OCI-M2 (cell line): ENCODE data around the gene RBM10.
A peak's percentile ranks its signal among the peaks of the same experiment; 100 is the strongest.
"Not testable (repeated sequence)": the region's sequence is repeated elsewhere in the genome, so short reads cannot be mapped to it uniquely, and the experiment has no call there.

Source experiments
- DNase-seq: peaks from one replicate; lab custom pipeline; 2025; ENCODE audit not compliant: unreplicated experiment; lab: John Stamatoyannopoulos, UW

The RBM10 gene

DNA sequence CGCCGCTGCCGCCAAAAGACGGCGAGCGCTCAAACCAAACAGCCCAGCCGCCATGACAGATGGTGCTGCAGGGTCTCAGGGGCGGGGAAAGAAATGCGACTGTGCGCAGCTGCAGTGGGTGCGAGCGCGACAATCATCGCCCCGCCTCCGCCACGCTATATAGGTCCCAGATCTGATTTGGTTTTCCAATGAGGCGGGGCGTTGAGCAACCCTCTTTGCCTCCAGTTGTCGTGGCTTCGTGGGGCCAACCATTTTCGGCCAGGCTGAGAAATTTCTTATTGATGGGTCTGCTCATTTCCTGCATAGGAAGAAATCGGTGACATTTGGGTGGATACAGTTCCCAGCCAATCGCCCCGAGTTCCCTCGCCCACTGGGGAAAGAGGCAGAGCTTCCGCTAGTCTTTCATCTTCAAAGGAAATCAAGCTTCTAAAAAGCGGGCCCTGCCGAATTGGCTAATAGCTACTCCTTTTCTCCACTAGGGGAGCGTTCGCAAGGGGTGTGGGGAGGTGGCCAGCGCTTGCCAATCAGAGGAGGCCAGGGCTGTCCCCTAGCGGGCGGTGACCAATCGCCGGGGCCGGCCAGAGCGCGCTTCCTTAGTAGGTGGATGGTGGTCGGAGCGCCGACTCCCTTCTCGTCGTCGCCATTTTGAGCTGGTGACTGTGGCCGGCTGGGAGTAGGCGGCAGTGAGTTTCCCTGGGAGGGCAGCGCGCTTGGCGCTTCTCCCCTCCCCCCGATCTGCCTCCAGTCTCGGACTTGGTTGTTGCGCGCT is at the start of gene RBM10, which contains the start of gene NDUFB11:
RBM10 (plus strand) TSS at position 596 of the 769 bp plus-strand sequence. CDS start 2,261 bp downstream, outside the sequence.
NDUFB11 (minus strand) TSS at position 77 of the 769 bp plus-strand sequence; CDS start at position 54, 23 bp downstream.
- peak; percentile 80 for DNase-seq

GRCh38 chrX:47097018-47097417 is 48.0 kb upstream of the RBM10 start:
- no peak for DNase-seq

- no peak for DNase-seq
Measured at GRCh38 chrX:47098338-47099094, 46.5 kb upstream of the RBM10 start.

GRCh38 chrX:47101206-47101605 is 43.8 kb upstream of the RBM10 start:
- no peak for DNase-seq

GRCh38 chrX:47110936-47111615 is 33.9 kb upstream of the RBM10 start:
- DNase-seq, result not testable (repeated sequence)

DNA sequence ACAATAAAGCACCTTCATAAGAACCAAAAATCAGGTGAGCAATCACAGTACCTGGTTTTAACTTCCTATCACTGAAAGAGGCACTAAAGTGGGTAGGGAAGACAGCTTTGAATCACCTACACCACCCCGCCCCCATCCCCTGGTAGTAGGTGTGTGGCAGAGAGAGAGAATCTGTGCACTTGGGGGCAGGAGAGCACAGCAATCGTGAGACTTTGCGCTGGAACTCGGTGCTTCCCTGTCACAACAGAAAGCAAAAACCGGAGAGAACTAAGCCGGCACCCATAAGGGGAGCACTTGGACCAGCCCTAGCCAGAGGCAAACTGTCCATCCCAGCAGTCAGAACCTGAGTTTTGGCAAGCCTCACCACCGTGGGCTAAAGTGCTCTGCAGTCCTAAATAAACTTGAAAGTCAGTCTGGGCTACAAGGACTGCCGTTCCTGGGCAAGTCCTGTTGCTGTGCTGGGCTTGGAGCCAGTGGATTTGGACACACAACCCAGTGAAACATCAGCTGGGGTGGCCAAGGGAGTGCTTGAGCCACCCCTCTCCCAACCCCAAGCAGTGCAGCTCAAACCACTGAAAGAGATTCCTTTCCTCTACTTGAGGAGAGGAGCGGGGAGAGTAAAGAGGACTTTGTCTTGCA is 32.6 kb upstream of the RBM10 start:
- DNase-seq, result no peak

DNA sequence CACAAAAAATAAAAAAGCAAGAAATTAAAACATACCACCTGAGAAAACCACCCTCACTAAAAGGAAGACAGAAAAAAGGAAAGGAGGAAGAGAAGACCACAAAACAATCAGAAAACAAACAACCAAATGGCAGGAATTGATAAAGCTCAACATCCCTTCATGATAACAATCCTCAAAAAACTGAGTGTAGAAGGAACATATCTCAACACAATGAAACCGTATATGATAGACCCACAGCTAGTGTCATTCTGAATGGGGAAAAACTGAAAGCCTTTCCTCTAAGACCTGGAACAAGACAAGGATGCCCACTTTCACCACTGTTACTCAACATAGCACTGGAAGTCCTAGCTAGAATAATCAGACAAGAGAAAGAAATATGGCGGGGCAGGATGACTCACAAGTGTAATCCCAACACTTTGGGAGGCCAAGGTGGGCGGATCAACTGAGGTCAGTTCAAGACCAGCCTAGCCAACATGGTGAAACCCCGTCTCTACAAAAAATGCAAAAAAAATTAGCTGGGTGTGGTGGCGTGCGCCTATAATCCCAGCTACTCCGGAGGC is 28.4 kb upstream of the RBM10 start:
- DNase-seq, result not testable (repeated sequence)

- not testable (repeated sequence) for DNase-seq
Measured at GRCh38 chrX:47124466-47124865, 20.6 kb upstream of the RBM10 start.

DNA sequence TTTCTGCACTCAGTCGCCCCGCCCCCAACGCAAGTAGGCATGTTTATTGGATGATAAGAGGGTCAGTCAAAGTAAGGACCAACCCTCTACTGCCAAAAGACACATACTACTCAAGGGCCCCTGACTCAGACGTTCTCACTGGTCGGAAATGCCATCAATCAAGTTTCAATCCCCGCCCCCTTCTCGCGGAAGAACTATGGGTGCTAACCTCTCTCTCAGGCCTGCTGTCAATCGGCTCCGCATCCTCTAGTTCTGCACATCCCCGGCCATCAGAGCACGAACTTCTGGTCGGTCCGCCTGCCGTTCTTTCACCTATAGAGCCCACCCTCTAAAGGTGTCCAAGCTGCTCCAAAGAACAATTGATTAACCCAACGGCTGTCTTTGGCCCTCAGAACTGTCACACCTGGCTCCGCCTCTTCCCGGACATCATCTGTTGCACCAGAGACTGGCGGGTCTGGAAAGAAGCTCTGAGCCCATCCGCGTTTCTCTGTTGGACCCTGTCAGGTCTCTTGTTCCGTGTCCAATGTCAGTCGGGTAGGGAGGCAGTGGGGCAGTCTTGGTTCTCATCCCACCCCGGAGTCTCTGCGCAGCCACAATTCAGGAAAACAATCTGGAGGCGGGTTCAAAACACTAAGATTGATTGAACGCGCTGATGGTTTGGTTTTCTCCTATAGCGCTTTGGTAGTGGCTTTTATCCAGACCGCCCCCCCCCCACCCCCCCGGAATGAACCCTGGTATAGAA is 15.7 kb upstream of the RBM10 start:
- peak; percentile 94 for DNase-seq

DNA sequence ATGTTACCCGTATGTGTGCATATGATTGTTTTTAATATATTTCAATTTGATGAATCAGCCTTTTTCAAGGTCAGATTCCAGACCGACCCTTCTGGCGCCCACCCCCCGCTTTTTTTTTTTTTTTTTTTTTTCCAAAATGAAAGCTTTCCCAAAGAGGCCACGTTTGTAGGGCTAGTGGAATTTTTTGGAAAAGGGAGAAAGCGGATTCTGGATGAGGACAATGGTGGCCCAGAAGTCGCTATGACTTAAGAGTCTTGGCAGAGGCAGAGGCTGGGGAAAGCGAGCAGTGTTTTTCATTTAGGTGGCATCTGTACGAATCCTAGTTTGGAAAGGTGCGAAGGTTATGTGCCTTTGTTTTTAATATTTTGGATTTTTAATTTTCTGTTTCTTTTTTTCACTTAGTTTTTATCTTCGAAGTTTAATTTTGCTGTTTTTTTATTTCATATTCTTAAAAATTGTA is 15.1 kb upstream of the RBM10 start:
- no peak for DNase-seq

DNA sequence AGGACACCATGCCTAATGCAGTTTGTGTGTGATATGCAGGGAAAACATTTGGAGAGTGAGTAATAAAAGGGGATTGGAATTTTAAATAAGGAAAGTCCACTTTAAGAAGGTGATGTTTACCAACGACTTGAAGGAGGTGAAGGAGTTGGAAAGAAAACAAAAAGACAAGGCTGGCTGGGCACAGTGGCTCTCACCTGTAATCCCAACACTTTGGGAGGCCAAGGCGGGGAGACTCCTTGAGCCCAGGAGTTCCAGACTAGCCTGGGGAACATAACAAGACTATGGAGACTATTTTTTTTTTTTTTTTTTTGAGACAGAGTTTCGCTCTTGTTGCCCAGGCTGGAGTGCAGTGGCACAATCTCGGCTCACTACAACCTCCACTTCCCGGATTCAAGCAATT is 11.5 kb upstream of the RBM10 start:
- DNase-seq, result no peak

- not testable (repeated sequence) for DNase-seq
Measured at GRCh38 chrX:47135650-47136049, 9.4 kb upstream of the RBM10 start.

DNA sequence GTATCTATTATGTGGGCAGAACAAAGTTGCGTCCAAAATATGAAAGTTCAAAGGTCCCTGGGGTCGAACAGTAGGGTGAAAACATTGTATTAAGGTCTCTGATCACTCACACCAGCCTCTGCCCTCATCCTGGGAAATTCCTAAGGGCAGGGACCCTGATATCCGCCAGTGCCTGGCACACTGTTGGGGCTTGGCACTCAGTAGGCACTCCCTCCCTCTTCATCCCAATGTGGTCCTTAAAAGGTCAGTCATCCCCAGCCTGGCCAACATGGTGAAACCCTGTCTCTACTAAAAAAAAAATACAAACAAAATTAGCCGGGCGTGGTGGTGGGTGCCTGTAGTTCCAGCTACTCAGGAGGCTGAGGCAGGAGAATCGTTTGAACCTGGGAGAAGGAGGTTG is 6.8 kb upstream of the RBM10 start:
- DNase-seq, result no peak

DNA sequence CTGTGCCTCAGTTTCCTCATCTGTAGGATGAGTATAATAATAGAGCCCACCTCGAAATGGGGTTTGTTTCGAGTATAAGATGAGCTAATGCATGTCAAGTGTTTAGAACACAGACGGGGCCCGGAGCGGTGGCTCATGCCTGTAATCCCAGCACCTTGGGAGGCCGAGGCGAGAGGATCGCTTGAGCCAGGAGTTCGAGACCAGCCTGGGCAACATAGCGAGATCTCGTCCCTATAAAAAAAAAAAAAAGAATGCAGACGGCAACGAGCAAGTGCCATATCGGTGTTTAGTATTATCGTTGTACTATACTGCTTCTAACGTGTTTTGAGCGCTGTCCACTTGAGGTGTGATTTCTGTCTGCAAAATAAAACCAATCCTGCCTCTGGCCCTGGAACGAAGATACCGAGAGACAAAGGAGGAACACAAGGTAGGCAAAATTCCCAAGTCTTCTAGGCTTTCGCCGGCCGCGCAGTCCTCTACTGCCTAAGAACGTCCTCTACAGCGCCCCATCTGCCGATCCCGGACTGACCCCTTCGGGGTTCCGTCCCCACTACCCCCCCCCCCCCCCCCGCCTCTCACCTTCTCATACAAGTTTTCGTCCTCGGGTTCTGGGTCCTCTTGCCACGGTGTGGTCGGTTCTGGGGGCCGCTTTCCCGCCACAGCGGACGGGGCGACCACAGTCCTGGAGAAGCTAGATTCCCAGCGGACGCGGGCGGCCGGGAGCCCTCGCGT is 961 bp upstream of the RBM10 start:
- no peak for DNase-seq

GRCh38 chrX:47145395-47146120 is 537 bp downstream of the RBM10 start:
- DNase-seq, result no peak

DNA sequence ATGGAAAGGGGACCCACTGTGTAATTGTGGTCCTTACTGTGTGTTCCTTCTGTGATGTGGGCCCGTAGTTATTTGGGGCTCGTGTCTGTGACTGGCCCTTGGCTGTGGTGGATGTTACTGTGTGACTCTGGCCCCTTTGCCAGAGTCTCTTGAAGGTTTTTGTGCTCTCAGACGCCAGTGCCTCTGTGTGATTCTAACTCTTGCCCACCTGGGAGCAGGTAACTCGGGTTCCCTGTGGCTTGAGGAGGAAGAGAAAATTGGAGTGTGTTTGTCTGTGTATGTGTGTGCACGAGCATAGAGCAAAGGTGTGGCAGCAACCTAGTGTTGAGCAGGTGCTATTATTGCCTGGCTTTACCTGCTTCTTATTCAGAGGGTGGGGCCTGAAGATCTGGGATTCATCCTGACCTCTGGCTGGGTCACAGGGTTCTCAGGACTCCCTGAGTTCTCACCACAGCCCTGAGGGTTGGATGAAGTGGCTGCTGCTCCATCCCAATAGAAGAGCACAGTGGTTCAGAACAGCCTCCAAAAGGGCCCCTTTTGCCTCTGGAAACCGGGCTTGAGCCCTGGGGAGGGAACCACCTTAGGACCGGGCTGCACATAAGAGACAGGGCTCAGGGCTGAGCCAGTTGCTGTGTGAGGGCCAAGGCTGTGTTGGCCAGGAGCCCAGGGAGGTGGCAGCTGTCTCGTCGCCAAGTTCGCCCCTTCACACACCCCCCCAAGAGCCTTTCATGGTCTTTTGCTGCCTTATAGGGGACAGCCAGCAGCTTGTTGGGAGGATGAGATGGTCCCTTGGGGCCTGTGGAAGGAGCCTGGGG is 1.3 kb downstream of the RBM10 start:
- no peak for DNase-seq

DNA sequence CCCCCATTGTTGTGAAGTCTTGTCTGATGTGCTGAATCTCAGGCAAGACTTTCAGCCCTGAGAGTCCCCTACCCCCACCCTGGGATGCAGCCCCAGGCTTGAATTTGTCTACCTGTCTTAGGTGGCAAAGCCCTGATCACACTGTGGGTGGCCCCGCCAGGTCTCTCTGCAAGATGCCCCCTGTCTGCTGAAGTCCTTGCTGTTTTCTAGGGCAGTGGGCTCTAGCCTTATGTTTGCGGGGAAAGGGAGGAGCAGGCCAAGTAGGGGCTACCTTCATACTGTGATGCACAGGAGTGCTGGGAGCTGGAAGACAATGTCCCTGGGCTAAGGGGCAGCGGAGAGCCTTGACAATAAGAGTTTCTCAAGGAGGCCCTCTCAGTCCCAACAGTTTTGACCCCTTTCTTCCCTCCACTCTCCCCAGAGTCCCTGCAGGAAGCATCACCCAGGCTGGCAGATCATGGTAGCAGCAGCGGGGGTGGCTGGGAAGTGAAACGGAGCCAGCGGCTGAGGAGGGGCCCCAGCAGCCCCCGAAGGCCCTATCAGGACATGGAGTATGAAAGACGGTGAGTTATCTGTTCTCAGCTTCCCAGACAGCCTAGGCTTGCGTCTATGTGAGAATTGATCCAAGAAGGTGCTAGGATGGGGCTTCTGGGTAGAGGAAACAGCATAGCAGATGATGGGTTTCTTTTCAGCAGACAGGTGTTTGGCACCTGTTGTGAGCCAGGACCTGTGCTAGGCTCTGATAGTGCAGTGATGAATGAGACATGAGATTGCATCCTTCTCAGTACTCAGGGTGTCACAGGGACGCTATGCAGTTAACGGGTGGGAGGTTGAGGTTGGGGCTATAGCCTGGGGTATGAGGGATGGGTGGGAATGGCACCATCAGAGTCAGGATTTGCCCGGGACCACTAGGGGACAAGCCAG is 2.2 kb downstream of the RBM10 start:
- DNase-seq, result no peak
